Keratinocyte (primary cell): ENCODE measurements around the gene SCAANT1. TPM values are rescaled to one million over a fixed set of nuclear protein-coding genes. Genes with fewer than 3 reads are reported as not detected.

Experiments used
- DNase-seq: peaks from one replicate; pipeline ENCODE4 v3.0.0-alpha.2; 2011; ENCODE audit warnings: low read depth, missing footprints, low spot score
- FAIRE-seq: peaks from 2 replicates; lab custom pipeline; 2011; peaks lifted over from hg19 to GRCh38; lab: Jason Lieb, UNC
- H2AFZ ChIP-seq: 2 replicates; pipeline ENCODE4 v1.6.0; 2012; ENCODE audit warnings: low read length, control low read depth, inconsistent platforms; ENCODE audit not compliant: control insufficient read depth
- H3K27ac ChIP-seq: 2 replicates; pipeline ENCODE4 v1.5.1; 2011; ENCODE audit warnings: low read length; ENCODE audit not compliant: control insufficient read depth, insufficient read depth
- H3K27me3 ChIP-seq: 3 replicates; pipeline ENCODE4 v1.6.0; 2011; ENCODE audit warnings: low read length; ENCODE audit not compliant: control insufficient read depth, insufficient read depth; ENCODE audit errors: extremely low read depth
- H3K36me3 ChIP-seq, 2 experiments: 2 replicates in 1 of 2; 3 replicates in 1 of 2; pipeline ENCODE4 v1.5.1; 2011; ENCODE audit warnings: low read length in 2 of 2, mild to moderate bottlenecking in 1 of 2; ENCODE audit not compliant: control insufficient read depth in 2 of 2, insufficient read depth in 2 of 2; ENCODE audit errors: extremely low read depth in 1 of 2
- H3K4me1 ChIP-seq: 3 replicates; pipeline ENCODE4 v1.5.1; 2011; ENCODE audit warnings: low read length; ENCODE audit not compliant: control insufficient read depth, insufficient read depth; ENCODE audit errors: extremely low read depth
- H3K4me2 ChIP-seq: 3 replicates; pipeline ENCODE4 v1.6.0; 2011; ENCODE audit warnings: low read depth, low read length; ENCODE audit not compliant: control insufficient read depth, insufficient read depth; ENCODE audit errors: extremely low read depth
- H3K4me3 ChIP-seq, 3 experiments: fragments of 200-600 bp in 1 of 3; sonication (generic) in 1 of 3; 2 replicates in 2 of 3; 3 replicates in 1 of 3; pipeline ENCODE4 v1.5.1; 2011 to 2016; ENCODE audit warnings: low read length in 3 of 3, mild to moderate bottlenecking in 3 of 3, control low read depth in 2 of 3, inconsistent platforms in 1 of 3, low read depth in 1 of 3, mixed read lengths in 1 of 3, mixed run types in 1 of 3, moderate library complexity in 1 of 3; ENCODE audit not compliant: control insufficient read depth in 2 of 3, insufficient read depth in 2 of 3; ENCODE audit errors: extremely low read depth in 1 of 3
- H3K79me2 ChIP-seq: 2 replicates; pipeline ENCODE4 v1.6.0; 2012; ENCODE audit warnings: low read length; ENCODE audit not compliant: control insufficient read depth, insufficient read depth
- H3K9ac ChIP-seq: 3 replicates; pipeline ENCODE4 v1.6.0; 2011; ENCODE audit warnings: low read length; ENCODE audit not compliant: control insufficient read depth, insufficient read depth; ENCODE audit errors: extremely low read depth
- H3K9me1 ChIP-seq: 3 replicates; pipeline ENCODE4 v1.6.0; 2011; ENCODE audit warnings: low read length; ENCODE audit not compliant: control insufficient read depth, insufficient read depth; ENCODE audit errors: extremely low read depth
- H3K9me3 ChIP-seq: 2 replicates; pipeline ENCODE4 v1.5.1; 2012; ENCODE audit warnings: low read depth, low read length; ENCODE audit not compliant: control insufficient read depth
- H4K20me1 ChIP-seq: 3 replicates; pipeline ENCODE4 v1.6.0; 2011; ENCODE audit warnings: low read length; ENCODE audit not compliant: control insufficient read depth, insufficient read depth; ENCODE audit errors: extremely low read depth
- EZH2 ChIP-seq: IDR thresholded peaks from one replicate; pipeline ENCODE4 v1.6.1; 2012; ENCODE audit warnings: inconsistent platforms, mild to moderate bottlenecking, low read length, moderate library complexity
- dilution Hi-C: fragments of 300-500 bp; cut with MboI; formaldehyde crosslinking; loops from one replicate; pipeline ENCODE4 v1.7.0; 2020; ENCODE audit warnings: low sequenced_read_pairs; ENCODE audit not compliant: extremely low pct_ligation_motif_present
- polyA plus RNA-seq, 5 experiments: library from polyadenylated mRNA; depleted of rRNA in 3 of 5; stranded (reverse) in 3 of 5; stranded (forward) in 1 of 5; unstranded in 1 of 5; fragments of >200 nt; gene quantifications; 1 replicate in 1 of 5; 2 replicates in 3 of 5; 3 replicates in 1 of 5; pipeline versions ENCODE4 v1.2.1 to v1.2.3, GENCODE V29; 2011 to 2012; ENCODE audit warnings: missing spikeins in 2 of 5, low read depth in 1 of 5, low replicate concordance in 1 of 5
- TF ChIP-seq, protein P1 (sequence below), 3 experiments: IDR thresholded peaks in 1 of 3; conservative IDR thresholded peaks in 1 of 3; optimal IDR thresholded peaks in 1 of 3; 2 replicates in 2 of 3; 3 replicates in 1 of 3; pipeline versions ENCODE3 to v1.5.1; 2011; ENCODE audit warnings: low read length in 3 of 3, mild to moderate bottlenecking in 3 of 3, moderate library complexity in 2 of 3, control low read depth in 1 of 3, inconsistent platforms in 1 of 3; ENCODE audit not compliant: insufficient read depth in 2 of 3; ENCODE audit errors: extremely low read depth in 1 of 3

The SCAANT1 gene
- polyA plus RNA-seq, 1 donor (not counting 4 experiments of a cell fraction or from before 2014, with no cell fraction given), result not detected

DNA sequence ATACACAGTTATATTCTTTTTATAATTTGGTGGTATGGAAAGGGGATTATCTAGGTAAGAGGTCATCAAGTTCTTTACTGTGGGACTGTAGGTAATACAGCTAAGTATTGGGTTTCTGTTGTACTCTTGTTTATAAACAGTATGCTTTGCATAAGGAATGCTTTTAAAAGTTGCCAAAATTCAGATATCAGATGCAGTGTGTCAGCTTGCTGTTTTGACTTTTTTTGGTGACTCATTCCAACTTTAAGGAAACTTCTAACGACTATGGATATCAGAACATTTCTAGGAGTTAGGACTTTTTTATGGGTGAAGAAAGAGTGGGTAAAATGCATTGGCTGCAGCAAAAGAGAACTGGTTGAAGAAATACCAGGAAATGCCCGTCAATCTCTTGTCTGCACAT lies 2.8 kb downstream of the SCAANT1 start:
- H3K36me3 ChIP-seq, result peaks cover 0 to under 1% of the 10 kb centered on the region in 2 experiments
- H3K9me1 ChIP-seq, result peaks cover 2% of the 10 kb centered on the region
- peaks cover 7% of the 10 kb centered on the region for H3K79me2 ChIP-seq
- H3K27ac ChIP-seq, result no peak overlapping the region
- H3K4me2 ChIP-seq, result no peak overlapping the region
- FAIRE-seq, result no peak
- TF ChIP-seq, protein P1, sequence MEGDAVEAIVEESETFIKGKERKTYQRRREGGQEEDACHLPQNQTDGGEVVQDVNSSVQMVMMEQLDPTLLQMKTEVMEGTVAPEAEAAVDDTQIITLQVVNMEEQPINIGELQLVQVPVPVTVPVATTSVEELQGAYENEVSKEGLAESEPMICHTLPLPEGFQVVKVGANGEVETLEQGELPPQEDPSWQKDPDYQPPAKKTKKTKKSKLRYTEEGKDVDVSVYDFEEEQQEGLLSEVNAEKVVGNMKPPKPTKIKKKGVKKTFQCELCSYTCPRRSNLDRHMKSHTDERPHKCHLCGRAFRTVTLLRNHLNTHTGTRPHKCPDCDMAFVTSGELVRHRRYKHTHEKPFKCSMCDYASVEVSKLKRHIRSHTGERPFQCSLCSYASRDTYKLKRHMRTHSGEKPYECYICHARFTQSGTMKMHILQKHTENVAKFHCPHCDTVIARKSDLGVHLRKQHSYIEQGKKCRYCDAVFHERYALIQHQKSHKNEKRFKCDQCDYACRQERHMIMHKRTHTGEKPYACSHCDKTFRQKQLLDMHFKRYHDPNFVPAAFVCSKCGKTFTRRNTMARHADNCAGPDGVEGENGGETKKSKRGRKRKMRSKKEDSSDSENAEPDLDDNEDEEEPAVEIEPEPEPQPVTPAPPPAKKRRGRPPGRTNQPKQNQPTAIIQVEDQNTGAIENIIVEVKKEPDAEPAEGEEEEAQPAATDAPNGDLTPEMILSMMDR (optimal IDR thresholded peaks at IDR 0.05 in 1 of 3, IDR thresholded peaks at IDR 0.05 in 1 of 3, conservative IDR thresholded peaks at IDR 0.05 in 1 of 3; ENCODE audit: extremely low read depth in 1 of 3, insufficient read depth in 2 of 3, low read length in 3 of 3), result no peak
- TF ChIP-seq EZH2, result no peak
- no peak overlapping the region for H3K4me3 ChIP-seq
- peaks cover 29% of the 10 kb centered on the region for H3K4me1 ChIP-seq
- no peak overlapping the region for H2AFZ ChIP-seq
- H4K20me1 ChIP-seq, result no peaks in the 10 kb centered on the region
- DNase-seq, result no peak
- no peaks in the 10 kb centered on the region for H3K27me3 ChIP-seq
- dilution Hi-C loops, result no loop called here
- no peak overlapping the region for H3K9ac ChIP-seq
- no peaks in the 10 kb centered on the region for H3K9me3 ChIP-seq

DNA sequence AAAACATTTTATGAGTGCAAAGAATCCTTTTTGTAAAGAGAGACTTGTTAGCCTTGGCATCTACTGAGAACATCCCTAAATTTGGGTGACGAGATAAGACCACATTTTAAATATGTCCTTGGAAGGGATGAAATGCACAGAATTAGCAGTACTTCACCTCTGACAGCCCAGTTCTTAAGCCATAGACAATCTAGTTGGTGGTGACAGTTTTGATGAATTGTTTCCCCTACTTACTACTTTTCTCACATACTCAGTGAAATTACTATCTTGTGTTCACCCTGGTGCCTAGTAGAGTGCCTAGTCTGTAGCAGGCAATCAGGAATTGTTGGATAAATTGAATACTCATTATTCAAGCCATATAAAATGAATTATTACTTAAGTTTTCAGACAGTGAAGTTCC lies 3.4 kb downstream of the SCAANT1 start:
- Histone ChIP-seq H3K4me2 (no peak overlapping the region), H3K27ac (no peak overlapping the region), H3K9me3 (no peaks in the 10 kb centered on the region), H3K4me3 (no peak overlapping the region), H3K36me3 (no peaks in the 10 kb centered on the region), H2AFZ (no peak overlapping the region), H3K27me3 (no peaks in the 10 kb centered on the region), H3K79me2 (peaks cover 6% of the 10 kb centered on the region), H3K9ac (no peak overlapping the region), H3K9me1 (peaks cover 2% of the 10 kb centered on the region), H4K20me1 (no peaks in the 10 kb centered on the region), H3K4me1 (peaks cover 22% of the 10 kb centered on the region)
- FAIRE-seq (no peak), DNase-seq (no peak)
- TF ChIP-seq, protein P1 (optimal IDR thresholded peaks at IDR 0.05 in 1 of 3, IDR thresholded peaks at IDR 0.05 in 1 of 3, conservative IDR thresholded peaks at IDR 0.05 in 1 of 3; ENCODE audit: extremely low read depth in 1 of 3, insufficient read depth in 2 of 3, low read length in 3 of 3), result no peak
- no peak for TF ChIP-seq EZH2
- dilution Hi-C loops, result no loop called here
